Uterus (tissue), 4 donors: ENCODE measurements around the gene TM9SF1. TPM values are rescaled to one million over a fixed set of nuclear protein-coding genes. Genes with fewer than 3 reads are reported as not detected.

Source experiments
- DNase-seq, 2 donors: peaks; one replicate each; pipeline ENCODE4 v3.0.0-alpha.2; 2019 to 2020
- H3K27ac ChIP-seq, 2 donors: fragments of 200-600 bp; sonication (generic); 1 replicate in 1 of 2; 2 replicates in 1 of 2; pipeline ENCODE4 v1.5.1; 2016 to 2018
- H3K27me3 ChIP-seq, 2 donors: fragments of 200-600 bp; sonication (generic); one replicate each; pipeline ENCODE4 v1.5.1; 2018 to 2019; ENCODE audit warnings: control low read depth in 1 of 2
- H3K36me3 ChIP-seq, 2 donors: fragments of 200-600 bp; sonication (generic); one replicate each; pipeline ENCODE4 v1.5.1; 2019; ENCODE audit warnings: control low read depth in 1 of 2
- H3K4me1 ChIP-seq, 2 donors: fragments of 200-600 bp; sonication (generic); one replicate each; pipeline ENCODE4 v1.5.1; 2018 to 2019; ENCODE audit warnings: control low read depth in 1 of 2
- H3K4me3 ChIP-seq, 2 donors: fragments of 200-600 bp; sonication (generic); 1 replicate in 1 of 2; 2 replicates in 1 of 2; pipeline ENCODE4 v1.5.1; 2018 to 2019; ENCODE audit warnings: mild to moderate bottlenecking in 1 of 2
- H3K9me3 ChIP-seq, 2 donors: fragments of 200-600 bp; sonication (generic); one replicate each; pipeline ENCODE4 v1.5.1; 2019; ENCODE audit warnings: control low read depth in 1 of 2
- CTCF ChIP-seq, 4 experiments: fragments of 200-600 bp in 2 of 4; fragments of 450-650 bp in 2 of 4; sonication (generic) in 2 of 4; IDR thresholded peaks; one replicate each; pipeline ENCODE4 v1.5.1; 2016 to 2019; ENCODE audit warnings: antibody characterized with exemption in 4 of 4, mild to moderate bottlenecking in 2 of 4, moderate library complexity in 1 of 4
- POLR2A ChIP-seq, 2 donors: fragments of 450-650 bp; IDR thresholded peaks; one replicate each; pipeline ENCODE4 v1.6.1; 2016; ENCODE audit warnings: antibody characterized with exemption in 2 of 2, mild to moderate bottlenecking in 1 of 2, moderate library complexity in 1 of 2
- intact Hi-C: fragments of 100-400 bp; cut with DNase I; formaldehyde crosslinking; loops from one replicate; pipeline ENCODE4 v1.15.1; 2023; ENCODE audit warnings: low total_unique reads
- total RNA-seq, 4 donors: library from RNA; depleted of rRNA in 3 of 4; stranded (reverse); fragments of >200 nt in 3 of 4; gene quantifications; one replicate each; pipeline versions ENCODE4 v1.1.0 to v1.2.4, GENCODE V29; 2014 to 2023
- donor health status: DM: yes; HTN: yes; CAD: no.

The TM9SF1 gene
- total RNA-seq, 4 donors from 2014 or later: 31.2 to 79.8 (median 52.4) TPM

DNA sequence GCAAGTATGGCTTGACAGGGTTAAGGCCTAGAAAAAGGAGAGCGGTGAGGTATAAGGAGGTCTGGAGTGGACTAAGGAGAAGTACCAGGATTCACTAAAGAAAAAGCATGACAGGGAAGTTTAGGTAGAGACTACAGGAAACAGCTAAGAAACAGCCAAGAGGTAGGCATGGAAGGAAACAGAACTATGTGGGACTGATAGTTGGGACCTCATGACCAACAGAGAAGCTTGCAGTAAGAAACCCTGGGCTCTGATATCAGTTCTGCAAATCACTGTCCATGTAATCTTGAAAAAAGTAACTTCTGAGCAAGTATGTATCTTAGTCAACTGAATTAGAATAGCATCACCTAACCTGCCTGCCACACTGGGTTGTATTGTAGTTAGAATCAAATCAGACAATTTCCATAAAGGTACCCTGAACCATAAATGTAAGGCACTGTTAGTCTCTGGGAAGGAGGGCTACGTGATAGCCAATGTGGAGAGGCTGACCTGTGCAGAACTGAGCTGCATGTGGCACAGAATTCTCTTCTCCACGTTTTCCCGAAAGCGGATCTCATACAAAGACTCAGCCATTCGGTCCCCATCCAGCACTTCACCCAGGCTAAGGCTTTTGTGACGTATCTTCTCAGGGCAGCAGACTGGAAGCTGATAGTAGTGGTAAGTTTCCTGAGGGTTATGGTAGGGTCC lies 912 bp downstream of the TM9SF1 start:
- Histone ChIP-seq H3K36me3 (no peaks in the 10 kb centered on the region), H3K4me3 (peak overlapping the region; percentile 77 to 91), H3K27me3 (no peaks in the 10 kb centered on the region), H3K4me1 (no peaks in the 10 kb centered on the region), H3K27ac (peak overlapping the region; percentile 94 to 95), H3K9me3 (no peaks in the 10 kb centered on the region)
- DNase-seq: no peak
- no peak for TF ChIP-seq POLR2A (IDR thresholded peaks at IDR 0.05)
- TF ChIP-seq CTCF (IDR thresholded peaks at IDR 0.05): no peak
- intact Hi-C loops: no loop called here

- intact Hi-C loops: no loop called here
- Histone ChIP-seq H3K27me3 (no peaks in the 10 kb centered on the region), H3K4me1 (no peaks in the 10 kb centered on the region), H3K9me3 (no peaks in the 10 kb centered on the region), H3K36me3 (no peaks in the 10 kb centered on the region), H3K4me3 (no peak overlapping the region), H3K27ac (no peak overlapping the region)
- TF ChIP-seq POLR2A (IDR thresholded peaks at IDR 0.05) (no peak), CTCF (IDR thresholded peaks at IDR 0.05) (no peak)
- DNase-seq: no peak
These were observed 2.3 kb downstream of the TM9SF1 start for GRCh38 chr14:24192933-24193332.

DNA sequence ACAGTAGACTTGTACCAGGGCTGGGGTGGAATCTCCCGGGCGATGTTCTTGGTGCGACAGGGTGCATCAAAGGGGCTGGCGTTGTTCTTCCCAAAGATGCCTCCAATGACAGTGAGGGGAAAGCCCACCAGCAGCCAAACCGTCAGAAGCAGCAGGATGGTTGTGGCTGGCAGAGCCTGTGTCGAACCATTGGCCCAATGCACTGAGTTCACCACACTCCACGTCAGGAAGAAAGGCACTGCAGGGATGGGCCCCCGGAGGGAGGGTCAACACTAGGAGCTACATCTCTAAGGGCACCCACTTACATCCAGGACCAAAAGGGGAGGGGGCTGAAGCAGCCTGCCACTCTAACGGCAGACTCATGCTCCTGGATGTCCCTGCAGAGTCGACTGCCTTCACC lies 4.8 kb downstream of the TM9SF1 start:
- Histone ChIP-seq H3K27me3 (no peaks in the 10 kb centered on the region), H3K36me3 (no peaks in the 10 kb centered on the region), H3K27ac (no peak overlapping the region), H3K9me3 (no peaks in the 10 kb centered on the region), H3K4me3 (no peak overlapping the region), H3K4me1 (no peaks in the 10 kb centered on the region)
- intact Hi-C loops: no loop called here
- TF ChIP-seq CTCF (IDR thresholded peaks at IDR 0.05) (no peak), POLR2A (IDR thresholded peaks at IDR 0.05) (no peak)
- DNase-seq: no peak

DNA sequence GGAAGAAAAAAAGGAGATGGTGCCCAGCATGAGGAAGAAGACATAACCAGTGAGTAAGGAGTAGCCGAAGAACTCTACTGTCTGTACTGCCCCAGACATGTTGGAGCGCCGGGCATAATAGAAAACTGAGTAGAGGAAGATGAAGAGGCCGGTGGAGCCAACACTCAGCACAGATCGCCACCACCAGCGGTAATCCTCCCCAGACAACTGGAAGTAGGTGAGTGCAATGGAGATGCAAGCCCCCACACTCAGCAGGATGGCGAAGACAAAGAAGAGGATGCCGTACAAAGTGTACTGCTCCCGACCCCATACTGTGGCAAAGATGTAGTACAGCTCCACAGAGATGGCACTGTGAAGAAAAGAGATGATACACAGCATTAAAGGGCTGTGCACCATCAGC lies 5.8 kb downstream of the TM9SF1 start:
- no peak for DNase-seq
- intact Hi-C loops: no loop called here
- no peak for TF ChIP-seq CTCF (IDR thresholded peaks at IDR 0.05)
- no peak for TF ChIP-seq POLR2A (IDR thresholded peaks at IDR 0.05)
- no peak overlapping the region for H3K4me3 ChIP-seq
- H3K36me3 ChIP-seq: no peaks in the 10 kb centered on the region
- H3K27me3 ChIP-seq: no peaks in the 10 kb centered on the region
- H3K27ac ChIP-seq: no peak overlapping the region
- H3K4me1 ChIP-seq: no peaks in the 10 kb centered on the region
- H3K9me3 ChIP-seq: no peaks in the 10 kb centered on the region

GRCh38 chr14:24189059-24189375 lies 6.2 kb downstream of the TM9SF1 start:
- DNase-seq: no peak
- H3K27me3 ChIP-seq: no peaks in the 10 kb centered on the region
- TF ChIP-seq POLR2A (IDR thresholded peaks at IDR 0.05) (no peak), CTCF (IDR thresholded peaks at IDR 0.05) (no peak)
- H3K9me3 ChIP-seq: no peaks in the 10 kb centered on the region
- no peaks in the 10 kb centered on the region for H3K4me1 ChIP-seq
- H3K27ac ChIP-seq: peak overlapping the region; percentile 9 to 53
- intact Hi-C loops: no loop called here
- peak overlapping the region in 1 of 2 donors; percentile 63 for H3K4me3 ChIP-seq
- no peaks in the 10 kb centered on the region for H3K36me3 ChIP-seq
